ENCODE data around the gene REPS1. TPM values are rescaled to one million over a fixed set of nuclear protein-coding genes. Genes with fewer than 3 reads are reported as not detected.

Gene REPS1
- total and polyA plus RNA-seq, 2 of the 13 experiments (the other 11 are each of a cell fraction or from before 2014, with no cell fraction given), result 36.4 to 38.3 TPM

GRCh38 chr6:138987643-138988468 is at the start of gene REPS1 (continued):
- TF ChIP-seq ZFP91 (CRISPR knock-in tag; IDR thresholded peaks at IDR 0.05; ENCODE audit: borderline replicate concordance), result peak; percentile 95
- peak; percentile 63; the same call in 1 of the 2 replicates for TF ChIP-seq ZNF709 (CRISPR knock-in tag; IDR thresholded peaks at IDR 0.05)
- no peak for TF ChIP-seq STAT5B (CRISPR knock-in tag; IDR thresholded peaks at IDR 0.05)
- TF ChIP-seq NKX3-1 (CRISPR knock-in tag; IDR thresholded peaks at IDR 0.05), result no peak
- no peak for TF ChIP-seq CSRNP2 (CRISPR knock-in tag; conservative IDR thresholded peaks at IDR 0.05; ENCODE audit: low read depth)
- peak; percentile 93 for TF ChIP-seq GABPB1 (CRISPR knock-in tag; IDR thresholded peaks at IDR 0.05)
- no peak for TF ChIP-seq SETDB1 (CRISPR knock-in tag; IDR thresholded peaks at IDR 0.05; ENCODE audit: borderline replicate concordance)
- TF ChIP-seq, protein P1, sequence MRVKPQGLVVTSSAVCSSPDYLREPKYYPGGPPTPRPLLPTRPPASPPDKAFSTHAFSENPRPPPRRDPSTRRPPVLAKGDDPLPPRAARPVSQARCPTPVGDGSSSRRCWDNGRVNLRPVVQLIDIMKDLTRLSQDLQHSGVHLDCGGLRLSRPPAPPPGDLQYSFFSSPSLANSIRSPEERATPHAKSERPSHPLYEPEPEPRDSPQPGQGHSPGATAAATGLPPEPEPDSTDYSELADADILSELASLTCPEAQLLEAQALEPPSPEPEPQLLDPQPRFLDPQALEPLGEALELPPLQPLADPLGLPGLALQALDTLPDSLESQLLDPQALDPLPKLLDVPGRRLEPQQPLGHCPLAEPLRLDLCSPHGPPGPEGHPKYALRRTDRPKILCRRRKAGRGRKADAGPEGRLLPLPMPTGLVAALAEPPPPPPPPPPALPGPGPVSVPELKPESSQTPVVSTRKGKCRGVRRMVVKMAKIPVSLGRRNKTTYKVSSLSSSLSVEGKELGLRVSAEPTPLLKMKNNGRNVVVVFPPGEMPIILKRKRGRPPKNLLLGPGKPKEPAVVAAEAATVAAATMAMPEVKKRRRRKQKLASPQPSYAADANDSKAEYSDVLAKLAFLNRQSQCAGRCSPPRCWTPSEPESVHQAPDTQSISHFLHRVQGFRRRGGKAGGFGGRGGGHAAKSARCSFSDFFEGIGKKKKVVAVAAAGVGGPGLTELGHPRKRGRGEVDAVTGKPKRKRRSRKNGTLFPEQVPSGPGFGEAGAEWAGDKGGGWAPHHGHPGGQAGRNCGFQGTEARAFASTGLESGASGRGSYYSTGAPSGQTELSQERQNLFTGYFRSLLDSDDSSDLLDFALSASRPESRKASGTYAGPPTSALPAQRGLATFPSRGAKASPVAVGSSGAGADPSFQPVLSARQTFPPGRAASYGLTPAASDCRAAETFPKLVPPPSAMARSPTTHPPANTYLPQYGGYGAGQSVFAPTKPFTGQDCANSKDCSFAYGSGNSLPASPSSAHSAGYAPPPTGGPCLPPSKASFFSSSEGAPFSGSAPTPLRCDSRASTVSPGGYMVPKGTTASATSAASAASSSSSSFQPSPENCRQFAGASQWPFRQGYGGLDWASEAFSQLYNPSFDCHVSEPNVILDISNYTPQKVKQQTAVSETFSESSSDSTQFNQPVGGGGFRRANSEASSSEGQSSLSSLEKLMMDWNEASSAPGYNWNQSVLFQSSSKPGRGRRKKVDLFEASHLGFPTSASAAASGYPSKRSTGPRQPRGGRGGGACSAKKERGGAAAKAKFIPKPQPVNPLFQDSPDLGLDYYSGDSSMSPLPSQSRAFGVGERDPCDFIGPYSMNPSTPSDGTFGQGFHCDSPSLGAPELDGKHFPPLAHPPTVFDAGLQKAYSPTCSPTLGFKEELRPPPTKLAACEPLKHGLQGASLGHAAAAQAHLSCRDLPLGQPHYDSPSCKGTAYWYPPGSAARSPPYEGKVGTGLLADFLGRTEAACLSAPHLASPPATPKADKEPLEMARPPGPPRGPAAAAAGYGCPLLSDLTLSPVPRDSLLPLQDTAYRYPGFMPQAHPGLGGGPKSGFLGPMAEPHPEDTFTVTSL (CRISPR knock-in tag; IDR thresholded peaks at IDR 0.05; ENCODE audit: borderline replicate concordance), result peak; percentile 19; the same call in 1 of the 2 replicates
- TF ChIP-seq FIP1L1 (IDR thresholded peaks at IDR 0.05; ENCODE audit: borderline replicate concordance, insufficient read depth, low read depth, low read length), result no peak
- no peak for TF ChIP-seq ZNF260 (CRISPR knock-in tag; IDR thresholded peaks at IDR 0.05; ENCODE audit: borderline replicate concordance, low read depth)
- TF ChIP-seq, protein P2, sequence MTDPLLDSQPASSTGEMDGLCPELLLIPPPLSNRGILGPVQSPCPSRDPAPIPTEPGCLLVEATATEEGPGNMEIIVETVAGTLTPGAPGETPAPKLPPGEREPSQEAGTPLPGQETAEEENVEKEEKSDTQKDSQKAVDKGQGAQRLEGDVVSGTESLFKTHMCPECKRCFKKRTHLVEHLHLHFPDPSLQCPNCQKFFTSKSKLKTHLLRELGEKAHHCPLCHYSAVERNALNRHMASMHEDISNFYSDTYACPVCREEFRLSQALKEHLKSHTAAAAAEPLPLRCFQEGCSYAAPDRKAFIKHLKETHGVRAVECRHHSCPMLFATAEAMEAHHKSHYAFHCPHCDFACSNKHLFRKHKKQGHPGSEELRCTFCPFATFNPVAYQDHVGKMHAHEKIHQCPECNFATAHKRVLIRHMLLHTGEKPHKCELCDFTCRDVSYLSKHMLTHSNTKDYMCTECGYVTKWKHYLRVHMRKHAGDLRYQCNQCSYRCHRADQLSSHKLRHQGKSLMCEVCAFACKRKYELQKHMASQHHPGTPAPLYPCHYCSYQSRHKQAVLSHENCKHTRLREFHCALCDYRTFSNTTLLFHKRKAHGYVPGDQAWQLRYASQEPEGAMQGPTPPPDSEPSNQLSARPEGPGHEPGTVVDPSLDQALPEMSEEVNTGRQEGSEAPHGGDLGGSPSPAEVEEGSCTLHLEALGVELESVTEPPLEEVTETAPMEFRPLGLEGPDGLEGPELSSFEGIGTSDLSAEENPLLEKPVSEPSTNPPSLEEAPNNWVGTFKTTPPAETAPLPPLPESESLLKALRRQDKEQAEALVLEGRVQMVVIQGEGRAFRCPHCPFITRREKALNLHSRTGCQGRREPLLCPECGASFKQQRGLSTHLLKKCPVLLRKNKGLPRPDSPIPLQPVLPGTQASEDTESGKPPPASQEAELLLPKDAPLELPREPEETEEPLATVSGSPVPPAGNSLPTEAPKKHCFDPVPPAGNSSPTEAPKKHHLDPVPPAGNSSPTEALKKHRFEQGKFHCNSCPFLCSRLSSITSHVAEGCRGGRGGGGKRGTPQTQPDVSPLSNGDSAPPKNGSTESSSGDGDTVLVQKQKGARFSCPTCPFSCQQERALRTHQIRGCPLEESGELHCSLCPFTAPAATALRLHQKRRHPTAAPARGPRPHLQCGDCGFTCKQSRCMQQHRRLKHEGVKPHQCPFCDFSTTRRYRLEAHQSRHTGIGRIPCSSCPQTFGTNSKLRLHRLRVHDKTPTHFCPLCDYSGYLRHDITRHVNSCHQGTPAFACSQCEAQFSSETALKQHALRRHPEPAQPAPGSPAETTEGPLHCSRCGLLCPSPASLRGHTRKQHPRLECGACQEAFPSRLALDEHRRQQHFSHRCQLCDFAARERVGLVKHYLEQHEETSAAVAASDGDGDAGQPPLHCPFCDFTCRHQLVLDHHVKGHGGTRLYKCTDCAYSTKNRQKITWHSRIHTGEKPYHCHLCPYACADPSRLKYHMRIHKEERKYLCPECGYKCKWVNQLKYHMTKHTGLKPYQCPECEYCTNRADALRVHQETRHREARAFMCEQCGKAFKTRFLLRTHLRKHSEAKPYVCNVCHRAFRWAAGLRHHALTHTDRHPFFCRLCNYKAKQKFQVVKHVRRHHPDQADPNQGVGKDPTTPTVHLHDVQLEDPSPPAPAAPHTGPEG (CRISPR knock-in tag; IDR thresholded peaks at IDR 0.05), result peak; percentile 77; the same call in 1 of the 2 replicates
- peak; percentile 79 for TF ChIP-seq POLR2AphosphoS5 (IDR thresholded peaks at IDR 0.05; ENCODE audit: low read depth, low read length)
- no peak for TF ChIP-seq SMYD3 (CRISPR knock-in tag; IDR thresholded peaks at IDR 0.05)
